Mesenchymal stem cell (in vitro differentiated cells and primary cell): ENCODE data around the gene IFI27L2.

Experiments used
- DNase-seq: peaks from one replicate; pipeline ENCODE4 v3.0.0-alpha.2; 2013
- H2AFZ ChIP-seq: one replicate; pipeline ENCODE4 v1.6.1; 2013; ENCODE audit warnings: low read depth, mild to moderate bottlenecking, control low read depth, inconsistent platforms, low read length, moderate library complexity
- H2AK5ac ChIP-seq: 2 replicates; pipeline ENCODE4 v1.6.1; 2013; ENCODE audit warnings: low read length, moderate library complexity, mild to moderate bottlenecking, inconsistent platforms; ENCODE audit not compliant: severe bottlenecking
- H2BK120ac ChIP-seq: one replicate; pipeline ENCODE4 v1.6.1; 2013; ENCODE audit warnings: low read depth, mild to moderate bottlenecking, inconsistent platforms, low read length, moderate library complexity
- H2BK12ac ChIP-seq, 2 experiments: one replicate each; pipeline ENCODE4 v1.6.1; 2013; ENCODE audit warnings: inconsistent platforms in 2 of 2, low read length in 2 of 2, mild to moderate bottlenecking in 2 of 2, moderate library complexity in 2 of 2, control low read depth in 1 of 2
- H2BK15ac ChIP-seq: one replicate; pipeline ENCODE4 v1.6.1; 2013; ENCODE audit warnings: mild to moderate bottlenecking, low read depth, inconsistent platforms; ENCODE audit not compliant: poor library complexity, severe bottlenecking
- H2BK5ac ChIP-seq: 2 replicates; pipeline ENCODE4 v1.6.1; 2013; ENCODE audit warnings: low read depth, mild to moderate bottlenecking, low read length, control low read depth, inconsistent platforms; ENCODE audit not compliant: poor library complexity, severe bottlenecking
- H3K14ac ChIP-seq, 2 experiments: one replicate each; pipeline ENCODE4 v1.6.1; 2013; ENCODE audit warnings: inconsistent platforms in 2 of 2, low read length in 2 of 2, control low read depth in 1 of 2, mild to moderate bottlenecking in 1 of 2, moderate library complexity in 1 of 2
- H3K18ac ChIP-seq, 2 experiments: one replicate each; pipeline ENCODE4 v1.6.1; 2013; ENCODE audit warnings: inconsistent platforms in 2 of 2, low read length in 2 of 2, control low read depth in 1 of 2, low read depth in 1 of 2, mild to moderate bottlenecking in 1 of 2
- H3K23ac ChIP-seq, 2 experiments: one replicate each; pipeline ENCODE4 v1.6.1; 2013; ENCODE audit warnings: inconsistent platforms in 2 of 2, low read length in 2 of 2, mild to moderate bottlenecking in 2 of 2, moderate library complexity in 2 of 2, control low read depth in 1 of 2
- H3K27ac ChIP-seq: 2 replicates; pipeline ENCODE4 v1.5.1; 2013; ENCODE audit warnings: mild to moderate bottlenecking, moderate library complexity, low read length, control low read depth, inconsistent platforms; ENCODE audit not compliant: poor library complexity, severe bottlenecking
- H3K27me3 ChIP-seq, 2 experiments: 2 replicates each; pipeline versions ENCODE4 v1.6.1 to v1.7.0; 2013; ENCODE audit warnings: low read length in 2 of 2, mild to moderate bottlenecking in 2 of 2, moderate library complexity in 2 of 2, control low read depth in 1 of 2, inconsistent platforms in 1 of 2; ENCODE audit not compliant: control insufficient read depth in 1 of 2, insufficient read depth in 1 of 2
- H3K36me3 ChIP-seq, 2 experiments: 2 replicates each; pipeline versions ENCODE4 v1.6.1 to v1.7.0; 2013; ENCODE audit warnings: low read length in 2 of 2, control low read depth in 1 of 2, inconsistent platforms in 1 of 2, low read depth in 1 of 2, mild to moderate bottlenecking in 1 of 2; ENCODE audit not compliant: insufficient read depth in 2 of 2, control insufficient read depth in 1 of 2
- H3K4ac ChIP-seq, 2 experiments: one replicate each; pipeline ENCODE4 v1.6.1; 2013; ENCODE audit warnings: inconsistent platforms in 2 of 2, low read length in 2 of 2, mild to moderate bottlenecking in 2 of 2, moderate library complexity in 2 of 2, control low read depth in 1 of 2, low read depth in 1 of 2
- H3K4me1 ChIP-seq: 2 replicates; pipeline ENCODE4 v1.6.1; 2013; ENCODE audit warnings: low read depth, low read length, control low read depth; ENCODE audit not compliant: control insufficient read depth, insufficient read depth
- H3K4me2 ChIP-seq: 2 replicates; pipeline ENCODE4 v1.6.1; 2013; ENCODE audit warnings: low read length, mild to moderate bottlenecking, inconsistent platforms; ENCODE audit not compliant: poor library complexity, severe bottlenecking
- H3K4me3 ChIP-seq, 2 experiments: 2 replicates each; pipeline versions ENCODE4 v1.5.1 to v1.7.0; 2013; ENCODE audit warnings: low read length in 2 of 2, mild to moderate bottlenecking in 2 of 2, control low read depth in 1 of 2, low read depth in 1 of 2; ENCODE audit not compliant: insufficient read depth in 1 of 2
- H3K79me1 ChIP-seq: replicated peaks from 2 replicates; pipeline ENCODE4 v1.6.1; 2013; ENCODE audit warnings: mild to moderate bottlenecking, control low read depth, low read length, inconsistent platforms; ENCODE audit not compliant: poor library complexity, severe bottlenecking
- H3K9ac ChIP-seq: 2 replicates; pipeline ENCODE4 v1.7.0; 2013; ENCODE audit warnings: mild to moderate bottlenecking, low read length, moderate library complexity
- H3K9me3 ChIP-seq: 2 replicates; pipeline ENCODE4 v1.7.0; 2013; ENCODE audit warnings: mild to moderate bottlenecking, low read length; ENCODE audit not compliant: control insufficient read depth
- H4K8ac ChIP-seq: one replicate; pipeline ENCODE4 v1.6.1; 2013; ENCODE audit warnings: inconsistent platforms, mild to moderate bottlenecking, low read length, moderate library complexity
- H4K91ac ChIP-seq: one replicate; pipeline ENCODE4 v1.6.1; 2013; ENCODE audit warnings: mild to moderate bottlenecking, low read length, inconsistent platforms
- WGBS: methylation state at CpG from one replicate; pipeline ENCODE4 v1.1.7; 2013; ENCODE audit warnings: mixed read lengths; 5-methylcytosine and 5-hydroxymethylcytosine counted together

IFI27L2 gene

GRCh38 chr14:94172545-94172944 is 43.1 kb upstream of the IFI27L2 start:
- no peak overlapping the region for H2AFZ ChIP-seq
- DNase-seq = no peak
- no peak overlapping the region for H2BK120ac ChIP-seq
- no peaks in the 10 kb centered on the region for H3K36me3 ChIP-seq
- H3K27ac ChIP-seq = no peak overlapping the region
- H3K4me3 ChIP-seq = no peak overlapping the region
- H4K8ac ChIP-seq = no peak overlapping the region
- no peak overlapping the region for H2AK5ac ChIP-seq
- no peak overlapping the region for H3K4me2 ChIP-seq
- H3K9ac ChIP-seq = no peak overlapping the region
- H2BK15ac ChIP-seq = no peak overlapping the region
- H3K4me1 ChIP-seq = peaks cover 14% of the 10 kb centered on the region
- no peak overlapping the region for H3K23ac ChIP-seq
- H2BK12ac ChIP-seq = no peak overlapping the region
- H3K9me3 ChIP-seq = no peaks in the 10 kb centered on the region
- peaks cover 7 to 18% of the 10 kb centered on the region in 2 experiments for H3K27me3 ChIP-seq
- no peak overlapping the region for H3K18ac ChIP-seq
- no peak overlapping the region for H4K91ac ChIP-seq
- no peak overlapping the region for H3K14ac ChIP-seq
- no peak overlapping the region for H2BK5ac ChIP-seq
- no peak overlapping the region for H3K4ac ChIP-seq
- H3K79me1 ChIP-seq = no peaks in the 10 kb centered on the region
- 100% methylated on average over 3 of the region's 5 CpGs for WGBS

DNA sequence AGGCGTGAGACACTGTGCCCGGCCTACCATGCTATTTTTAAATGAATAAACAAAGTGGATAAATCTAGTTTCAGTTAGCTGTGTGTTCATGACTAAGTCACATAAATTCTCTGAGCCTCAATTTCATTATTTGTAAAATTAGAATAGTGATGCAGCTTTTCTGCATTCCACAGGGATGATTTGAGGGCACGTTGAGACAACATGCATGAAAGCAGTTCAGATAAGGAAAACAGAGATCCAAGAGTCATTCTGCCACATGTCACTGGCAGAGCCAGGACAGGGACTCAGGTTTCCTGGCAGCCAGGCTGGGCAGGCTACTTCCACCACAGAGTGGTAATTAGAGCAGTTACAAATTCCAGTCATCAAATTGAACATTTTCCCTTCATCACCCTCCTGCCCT is 41.8 kb upstream of the IFI27L2 start:
- no peak overlapping the region for H2BK15ac ChIP-seq
- peaks cover 18 to 21% of the 10 kb centered on the region in 2 experiments for H3K27me3 ChIP-seq
- peaks cover 14% of the 10 kb centered on the region for H3K4me1 ChIP-seq
- H3K4me2 ChIP-seq = no peak overlapping the region
- no peak overlapping the region for H2AFZ ChIP-seq
- WGBS = 58% methylated on average over 1 of the region's 3 CpGs
- no peak overlapping the region for H2BK5ac ChIP-seq
- H2BK12ac ChIP-seq = no peak overlapping the region
- no peak overlapping the region for H3K4ac ChIP-seq
- H2BK120ac ChIP-seq = no peak overlapping the region
- H3K27ac ChIP-seq = no peak overlapping the region
- no peak overlapping the region for H3K23ac ChIP-seq
- H2AK5ac ChIP-seq = no peak overlapping the region
- peak overlapping the region; percentile 11 for H3K9ac ChIP-seq
- H4K91ac ChIP-seq = no peak overlapping the region
- H4K8ac ChIP-seq = no peak overlapping the region
- no peak overlapping the region for H3K4me3 ChIP-seq
- no peak for DNase-seq
- H3K14ac ChIP-seq = no peak overlapping the region
- no peaks in the 10 kb centered on the region for H3K9me3 ChIP-seq
- no peak overlapping the region for H3K18ac ChIP-seq
- no peaks in the 10 kb centered on the region for H3K79me1 ChIP-seq
- no peaks in the 10 kb centered on the region for H3K36me3 ChIP-seq

GRCh38 chr14:94170136-94170535 is 40.7 kb upstream of the IFI27L2 start:
- Histone ChIP-seq H2BK12ac (no peak overlapping the region), H3K4me2 (no peak overlapping the region), H4K91ac (no peak overlapping the region), H3K4me3 (no peak overlapping the region), H3K27ac (no peak overlapping the region), H3K4ac (no peak overlapping the region), H3K79me1 (no peaks in the 10 kb centered on the region), H3K27me3 (peaks cover 18% of the 10 kb centered on the region in 2 experiments), H3K14ac (no peak overlapping the region), H2BK15ac (no peak overlapping the region), H4K8ac (no peak overlapping the region), H3K9me3 (no peaks in the 10 kb centered on the region), H3K36me3 (no peaks in the 10 kb centered on the region), H3K9ac (no peak overlapping the region), H2AK5ac (no peak overlapping the region), H3K4me1 (peaks cover 12% of the 10 kb centered on the region), H2BK120ac (no peak overlapping the region), H2BK5ac (no peak overlapping the region), H3K23ac (no peak overlapping the region), H3K18ac (no peak overlapping the region), H2AFZ (no peak overlapping the region)
- WGBS = 89% methylated on average over 6 of the region's 6 CpGs
- no peak for DNase-seq

GRCh38 chr14:94165744-94166143 is 36.3 kb upstream of the IFI27L2 start:
- H4K91ac ChIP-seq = no peak overlapping the region
- no peak overlapping the region for H3K27ac ChIP-seq
- DNase-seq = no peak
- WGBS = 78% methylated on average over 3 of the region's 3 CpGs
- no peaks in the 10 kb centered on the region for H3K9me3 ChIP-seq
- H3K4ac ChIP-seq = no peak overlapping the region
- no peak overlapping the region for H2BK12ac ChIP-seq
- no peak overlapping the region for H4K8ac ChIP-seq
- H2BK15ac ChIP-seq = no peak overlapping the region
- H3K4me2 ChIP-seq = no peak overlapping the region
- no peak overlapping the region for H2BK120ac ChIP-seq
- no peak overlapping the region for H2BK5ac ChIP-seq
- no peak overlapping the region for H3K23ac ChIP-seq
- H3K79me1 ChIP-seq = no peaks in the 10 kb centered on the region
- H2AFZ ChIP-seq = no peak overlapping the region
- no peak overlapping the region for H3K14ac ChIP-seq
- H3K36me3 ChIP-seq = no peaks in the 10 kb centered on the region
- H3K9ac ChIP-seq = no peak overlapping the region
- H3K4me3 ChIP-seq = no peak overlapping the region
- H3K4me1 ChIP-seq = no peaks in the 10 kb centered on the region
- H2AK5ac ChIP-seq = no peak overlapping the region
- H3K27me3 ChIP-seq = peaks cover 21 to 38% of the 10 kb centered on the region in 2 experiments
- no peak overlapping the region for H3K18ac ChIP-seq
